ENCODE results near the gene RABEP2.
"Not testable (repeated sequence)": the region's sequence is repeated elsewhere in the genome, so short reads cannot be mapped to it uniquely, and the experiment has no call there.

Gene RABEP2

DNA sequence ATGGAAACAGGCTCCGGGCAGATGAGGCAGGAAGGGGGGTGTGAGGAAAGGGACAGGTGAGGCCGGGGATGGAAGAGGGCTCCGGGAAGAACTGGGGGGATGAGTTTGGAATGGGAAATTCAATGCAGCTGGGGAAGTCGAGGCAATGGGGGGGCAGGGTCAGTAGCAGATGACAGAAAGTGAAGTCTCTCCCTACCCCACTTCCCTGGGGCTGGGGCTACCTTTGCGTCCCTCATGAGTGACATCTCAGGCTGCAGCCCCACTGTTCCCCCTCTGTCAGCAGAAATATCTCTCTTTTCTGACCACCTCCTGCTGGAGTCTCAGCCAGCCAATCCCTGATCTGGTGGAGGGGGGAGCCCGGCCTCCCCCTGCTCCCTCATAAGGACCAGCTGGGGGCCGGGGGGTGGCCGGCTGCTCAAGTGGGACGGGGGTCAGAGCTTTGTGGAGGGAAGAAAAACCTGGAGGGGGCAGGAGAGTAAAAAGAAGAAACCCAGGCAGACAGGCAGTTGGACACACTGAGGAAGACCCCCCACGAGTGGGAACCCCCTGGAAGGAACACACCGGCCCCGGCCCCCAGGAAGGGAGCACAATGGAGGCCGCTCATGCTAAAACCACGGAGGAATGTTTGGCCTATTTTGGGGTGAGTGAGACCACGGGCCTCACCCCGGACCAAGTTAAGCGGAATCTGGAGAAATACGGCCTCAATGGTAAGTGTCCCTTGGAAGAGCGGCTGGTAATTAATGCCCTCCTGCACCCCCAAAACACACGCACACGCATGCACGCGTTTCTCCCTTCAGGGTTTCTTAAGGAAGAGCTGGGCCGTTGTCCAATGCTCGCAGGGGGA is 46.7 kb downstream of the RABEP2 start, which contains the start of gene ATP2A1:
TSS of gene ATP2A1 (plus strand) at position 406 of the 844 bp plus-strand sequence. CDS start at position 590, 184 bp downstream.
- in situ Hi-C loops (cut with HindIII; ENCODE audit: low pct_unique_long_range_greater_than_20kb, low sequenced_read_pairs), result no loop called here
- no peak for DNase-seq (ENCODE audit: low read depth in 1 of 2, low spot score in 1 of 2)
- no peak for TF ChIP-seq JUND (IDR thresholded peaks at IDR 0.05; ENCODE audit: low read depth)

DNA sequence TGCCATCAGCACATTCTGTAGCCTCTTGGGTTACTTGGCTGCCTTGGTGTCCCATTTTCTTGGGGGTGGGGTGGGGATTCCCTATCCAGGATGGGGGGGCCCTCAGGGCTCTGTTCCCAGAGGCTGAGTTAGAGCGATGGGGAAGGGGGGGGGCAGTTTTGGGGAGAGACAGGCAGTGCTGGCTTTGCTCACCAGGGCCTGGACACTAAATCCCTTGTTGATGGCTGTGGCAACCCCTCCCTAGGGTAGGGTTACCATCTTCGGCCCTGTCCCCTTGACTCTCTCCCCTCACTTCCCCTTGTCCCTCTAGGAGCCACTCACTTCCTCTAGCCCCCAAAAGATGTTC is 47.4 kb downstream of the RABEP2 start:
- in situ Hi-C loops (cut with HindIII; ENCODE audit: low pct_unique_long_range_greater_than_20kb, low sequenced_read_pairs), result no loop called here
- no peak for DNase-seq (ENCODE audit: low read depth in 1 of 2, low spot score in 1 of 2)
- no peak for TF ChIP-seq JUND (IDR thresholded peaks at IDR 0.05; ENCODE audit: low read depth)

DNA sequence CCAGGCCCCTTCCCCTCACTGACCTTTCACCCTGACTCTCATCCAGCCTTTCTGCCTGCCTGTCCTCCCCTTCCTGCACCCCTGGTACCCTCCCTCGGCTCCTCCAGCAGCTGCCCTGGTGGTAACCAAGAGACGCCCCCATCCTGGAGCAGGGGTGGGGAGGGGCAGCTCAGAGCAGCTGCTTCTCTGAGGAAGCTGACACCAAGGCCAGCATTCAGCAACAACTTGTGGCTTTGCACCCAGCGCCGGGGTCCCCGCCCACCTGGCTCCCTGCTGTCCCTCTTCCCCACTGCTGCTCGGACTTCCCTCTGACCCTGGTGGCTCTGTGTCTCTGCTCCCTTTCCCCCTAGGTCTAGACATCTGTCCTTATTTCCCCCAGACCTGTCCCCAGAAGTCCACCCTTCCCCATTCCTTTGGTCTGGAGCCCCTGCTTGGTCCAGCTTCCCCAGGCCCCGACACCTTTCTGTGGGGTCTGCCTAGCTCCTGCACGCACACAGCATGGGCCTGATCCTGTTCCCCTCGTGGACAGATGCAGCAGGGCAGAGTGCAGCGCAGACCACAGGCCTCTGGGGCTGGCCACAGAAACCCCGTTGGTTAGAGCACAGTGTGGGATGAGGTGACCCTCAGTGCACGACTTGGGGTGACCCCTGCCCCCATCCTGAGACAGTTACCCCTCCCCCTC is 47.9 kb downstream of the RABEP2 start:
- DNase-seq (ENCODE audit: low read depth in 1 of 2, low spot score in 1 of 2), result no peak
- in situ Hi-C loops (cut with HindIII; ENCODE audit: low pct_unique_long_range_greater_than_20kb, low sequenced_read_pairs), result no loop called here
- TF ChIP-seq JUND (IDR thresholded peaks at IDR 0.05; ENCODE audit: low read depth), result no peak

- DNase-seq (ENCODE audit: low read depth in 1 of 2, low spot score in 1 of 2), result no peak
- TF ChIP-seq JUND (IDR thresholded peaks at IDR 0.05; ENCODE audit: low read depth), result no peak
- in situ Hi-C loops (cut with HindIII; ENCODE audit: low pct_unique_long_range_greater_than_20kb, low sequenced_read_pairs), result no loop called here
Measured at GRCh38 chr16:28876019-28876659, 48.9 kb downstream of the RABEP2 start.

- TF ChIP-seq JUND (IDR thresholded peaks at IDR 0.05; ENCODE audit: low read depth), result no peak
- in situ Hi-C loops (cut with HindIII; ENCODE audit: low pct_unique_long_range_greater_than_20kb, low sequenced_read_pairs), result no loop called here
Measured at GRCh38 chr16:28875134-28876018, 49.7 kb downstream of the RABEP2 start.

GRCh38 chr16:28874406-28874805 is 50.6 kb downstream of the RABEP2 start:
- DNase-seq (ENCODE audit: low read depth in 1 of 2, low spot score in 1 of 2), result no peak
- in situ Hi-C loops (cut with HindIII; ENCODE audit: low pct_unique_long_range_greater_than_20kb, low sequenced_read_pairs), result no loop called here
- no peak for TF ChIP-seq JUND (IDR thresholded peaks at IDR 0.05; ENCODE audit: low read depth)

More at GRCh38 chr16:28875134-28876018, 49.7 kb downstream of the RABEP2 start:
- no peak for DNase-seq (ENCODE audit: low read depth in 1 of 2, low spot score in 1 of 2)

- DNase-seq (ENCODE audit: low read depth in 1 of 2, low spot score in 1 of 2), result peak in 1 of 2 experiments; percentile 32
- in situ Hi-C loops (cut with HindIII; ENCODE audit: low pct_unique_long_range_greater_than_20kb, low sequenced_read_pairs), result no loop called here
- TF ChIP-seq JUND (IDR thresholded peaks at IDR 0.05; ENCODE audit: low read depth), result no peak
Measured at GRCh38 chr16:28873543-28874201, 51.4 kb downstream of the RABEP2 start.

- DNase-seq (ENCODE audit: low read depth in 1 of 2, low spot score in 1 of 2), result no peak
- in situ Hi-C loops (cut with HindIII; ENCODE audit: low pct_unique_long_range_greater_than_20kb, low sequenced_read_pairs), result no loop called here
Measured at GRCh38 chr16:28872952-28873351, 52.1 kb downstream of the RABEP2 start.

GRCh38 chr16:28869201-28869600 is 55.8 kb downstream of the RABEP2 start:
- DNase-seq (ENCODE audit: low read depth in 1 of 2, low spot score in 1 of 2), result no peak
- in situ Hi-C loops (cut with HindIII; ENCODE audit: low pct_unique_long_range_greater_than_20kb, low sequenced_read_pairs), result no loop called here
- TF ChIP-seq JUND (IDR thresholded peaks at IDR 0.05; ENCODE audit: low read depth), result no peak

More at GRCh38 chr16:28872952-28873351, 52.1 kb downstream of the RABEP2 start:
- TF ChIP-seq JUND (IDR thresholded peaks at IDR 0.05; ENCODE audit: low read depth), result no peak

DNA sequence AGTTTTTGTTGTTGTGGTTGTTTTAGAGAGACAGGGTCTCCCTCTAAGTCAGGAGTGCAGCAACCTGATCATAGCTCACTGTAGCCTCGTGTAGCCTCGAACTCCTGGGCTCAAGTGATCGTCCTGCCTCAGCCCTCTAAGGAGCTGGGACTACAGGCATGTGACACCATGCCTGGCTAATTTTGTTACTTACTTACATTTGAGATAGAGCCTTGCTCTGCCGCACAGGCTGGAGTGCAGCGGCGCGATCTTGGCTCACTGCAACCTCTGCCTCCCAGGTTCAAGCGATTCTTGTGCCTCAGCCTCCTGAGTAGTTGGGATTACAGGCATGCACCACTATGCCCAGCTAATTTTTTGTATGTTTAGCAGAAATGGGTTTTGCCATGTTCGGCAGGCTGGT is 57.4 kb downstream of the RABEP2 start:
- in situ Hi-C loops (cut with HindIII; ENCODE audit: low pct_unique_long_range_greater_than_20kb, low sequenced_read_pairs); DNase-seq (ENCODE audit: low read depth in 1 of 2, low spot score in 1 of 2): not testable (repeated sequence)

DNA sequence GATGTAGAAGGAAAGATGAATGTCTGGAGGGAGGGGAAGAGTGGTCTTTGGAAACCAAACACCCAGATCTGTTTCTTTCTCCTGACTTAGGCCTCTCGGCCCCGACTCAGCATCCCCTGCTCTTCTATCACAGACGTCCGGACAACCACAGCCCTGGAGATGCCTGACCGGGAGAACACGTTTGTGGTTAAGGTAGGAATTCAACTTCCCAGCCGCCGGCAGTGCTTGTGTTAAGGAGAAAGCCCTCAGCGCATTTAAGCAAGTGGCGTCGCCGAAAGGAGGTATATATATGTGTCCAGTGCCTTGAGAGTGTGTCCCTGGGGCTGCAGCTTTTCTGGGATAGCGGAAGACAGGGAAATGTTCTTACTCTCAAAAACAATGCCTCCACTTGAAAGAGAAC is 57.8 kb downstream of the RABEP2 start:
- in situ Hi-C loops (cut with HindIII; ENCODE audit: low pct_unique_long_range_greater_than_20kb, low sequenced_read_pairs), result no loop called here
- TF ChIP-seq JUND (IDR thresholded peaks at IDR 0.05; ENCODE audit: low read depth), result no peak
- peak in 1 of 2 experiments; percentile 79 for DNase-seq (ENCODE audit: low read depth in 1 of 2, low spot score in 1 of 2)

DNA sequence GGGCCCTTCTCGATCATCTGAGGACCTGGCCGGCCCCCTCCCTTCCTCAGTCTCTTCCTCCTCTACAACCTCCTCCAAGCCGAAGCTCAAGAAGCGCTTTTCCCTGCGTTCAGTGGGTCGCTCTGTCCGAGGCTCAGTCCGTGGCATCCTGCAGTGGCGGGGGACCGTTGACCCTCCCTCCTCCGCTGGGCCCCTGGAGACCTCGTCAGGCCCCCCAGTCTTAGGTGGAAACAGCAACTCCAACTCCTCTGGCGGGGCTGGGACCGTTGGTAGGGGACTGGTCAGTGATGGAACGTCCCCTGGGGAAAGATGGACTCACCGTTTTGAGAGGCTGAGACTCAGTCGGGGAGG is 58.6 kb downstream of the RABEP2 start:
- TF ChIP-seq JUND (IDR thresholded peaks at IDR 0.05; ENCODE audit: low read depth), result no peak

More for the DNA sequence above, 58.6 kb downstream of the RABEP2 start:
- in situ Hi-C loops (cut with HindIII; ENCODE audit: low pct_unique_long_range_greater_than_20kb, low sequenced_read_pairs), result no loop called here
- DNase-seq (ENCODE audit: low read depth in 1 of 2, low spot score in 1 of 2), result no peak
